Stimulated activated naive CD4-positive, alpha-beta T cell treated with Interleukin-2 at 50 U/mL for 16 hours (primary cell): ENCODE results near the gene CTAGE1.
"Not testable (repeated sequence)": the region's sequence is repeated elsewhere in the genome, so short reads cannot be mapped to it uniquely, and the experiment has no call there.

Source experiments
- DNase-seq: peaks from one replicate; lab custom pipeline; 2025; lab: John Stamatoyannopoulos, UW

CTAGE1 gene, protein sequence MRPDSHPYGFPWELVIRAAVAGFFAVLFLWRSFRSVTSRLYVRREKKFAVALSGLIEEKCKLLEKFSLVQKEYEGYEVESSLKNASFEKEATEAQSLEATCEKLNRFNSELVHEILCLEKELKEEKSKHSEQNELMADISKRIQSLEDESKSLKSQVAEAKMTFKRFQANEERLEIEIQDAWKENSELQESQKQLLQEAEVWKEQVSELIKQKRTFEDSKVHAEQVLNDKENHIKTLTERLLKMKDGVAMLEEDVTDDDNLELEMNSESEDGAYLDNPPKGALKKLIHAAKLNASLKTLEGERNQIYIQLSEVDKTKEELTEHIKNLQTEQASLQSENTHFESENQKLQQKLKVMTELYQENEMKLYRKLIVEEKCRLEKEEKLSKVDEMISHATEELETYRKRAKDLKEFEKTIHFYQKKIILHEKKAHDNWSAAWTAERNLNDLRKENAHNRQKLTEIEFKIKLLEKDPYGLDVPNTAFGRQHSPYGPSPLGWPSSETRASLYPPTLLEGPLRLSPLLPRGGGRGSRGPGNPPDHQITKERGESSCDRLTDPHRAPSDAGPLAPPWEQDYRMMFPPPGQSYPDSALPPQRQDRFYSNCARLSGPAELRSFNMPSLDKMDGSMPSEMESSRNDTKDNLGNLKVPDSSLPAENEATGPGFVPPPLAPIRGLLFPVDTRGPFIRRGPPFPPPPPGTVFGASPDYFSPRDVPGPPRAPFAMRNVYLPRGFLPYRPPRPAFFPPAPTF

GRCh38 chr18:22417496-22418188 is at the start of gene CTAGE1:
Gene CTAGE1 (minus strand): TSS chr18:22417915. CDS start chr18:22417811, 104 bp downstream.
- DNase-seq, result no peak

- DNase-seq, result no peak
Observed at GRCh38 chr18:22466608-22467395, 49.1 kb upstream of the CTAGE1 start.

GRCh38 chr18:22465859-22466457 is 48.2 kb upstream of the CTAGE1 start:
- DNase-seq, result no peak

DNA sequence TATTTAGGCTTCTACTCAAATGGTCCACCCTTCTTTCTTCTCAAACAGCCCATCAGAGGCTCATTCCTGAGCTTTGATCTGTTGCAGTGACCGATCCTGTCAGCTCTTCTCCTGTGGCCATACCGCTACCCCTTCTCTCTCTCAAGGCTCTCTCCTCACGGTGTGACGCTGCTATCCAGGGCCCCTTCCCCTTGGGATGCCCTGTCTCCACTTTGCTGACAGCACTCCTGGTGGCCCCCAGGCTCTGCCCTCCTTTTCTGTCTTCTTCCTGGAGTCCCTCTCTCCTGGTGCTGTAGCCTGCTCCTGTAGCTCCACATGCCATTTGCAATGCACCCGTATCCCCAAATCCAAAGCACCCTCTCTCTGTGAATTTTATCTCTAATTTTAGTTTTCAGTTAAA is 45.4 kb upstream of the CTAGE1 start:
- DNase-seq, result no peak

GRCh38 chr18:22459491-22459890 is 41.8 kb upstream of the CTAGE1 start:
- DNase-seq, result no peak

DNA sequence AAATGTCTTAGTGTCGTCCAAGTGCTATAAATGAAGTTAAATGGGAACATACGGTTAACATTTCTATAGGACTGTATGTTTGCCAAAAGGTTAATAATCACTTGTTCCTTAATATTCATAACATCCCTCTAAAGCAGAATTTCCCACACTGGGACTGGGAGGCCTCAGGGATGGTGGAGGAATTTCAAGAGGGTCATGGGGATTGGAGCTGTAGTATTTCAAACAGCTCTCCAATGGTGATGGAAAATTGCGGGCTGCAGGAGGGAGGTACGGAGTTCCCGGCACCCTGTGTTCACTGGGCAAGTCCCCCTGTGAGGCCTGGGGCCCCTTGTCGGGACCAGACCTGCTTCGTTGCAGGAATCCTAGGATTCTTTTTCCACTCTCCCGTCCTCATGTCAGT is 39.8 kb upstream of the CTAGE1 start:
- no peak for DNase-seq

DNA sequence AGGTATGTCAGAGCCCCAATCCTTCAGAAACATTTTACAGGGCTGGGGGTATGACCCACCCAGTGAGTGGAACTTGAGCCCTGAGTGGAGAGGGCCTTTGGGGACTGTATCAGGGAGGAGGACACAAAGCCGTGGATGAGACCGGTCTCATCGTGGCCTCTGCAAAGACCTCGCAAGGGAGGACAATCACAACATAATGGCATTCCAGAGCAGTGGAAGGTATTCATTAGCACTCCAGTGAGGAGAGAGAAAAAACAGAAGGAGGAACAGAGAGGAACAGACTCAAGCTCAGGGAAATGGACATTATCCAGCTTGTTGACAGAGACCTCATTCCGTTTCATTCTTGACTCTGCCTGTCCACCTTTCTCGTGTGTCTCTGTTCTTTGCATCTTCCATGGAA is 38.8 kb upstream of the CTAGE1 start:
- DNase-seq, result no peak

DNA sequence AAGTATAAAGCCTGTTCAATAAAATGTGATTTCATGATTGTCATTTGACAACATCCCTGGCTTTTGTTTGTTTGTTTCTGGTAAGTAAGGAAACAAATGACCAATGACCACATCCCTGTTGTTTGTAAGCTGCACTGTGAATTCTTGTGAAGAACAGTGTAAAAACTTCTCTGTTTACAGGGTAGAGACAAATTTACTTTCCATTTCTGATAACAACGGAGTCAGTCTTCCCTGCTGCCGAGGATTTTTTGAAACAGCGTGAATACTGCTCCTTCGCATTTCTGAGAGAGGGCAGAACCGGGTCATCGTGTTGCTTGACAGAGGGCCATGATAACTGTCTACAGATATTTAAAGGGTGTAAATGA is 38.4 kb upstream of the CTAGE1 start:
- no peak for DNase-seq

- DNase-seq, result no peak
Observed at GRCh38 chr18:22455425-22456115, 37.9 kb upstream of the CTAGE1 start.

GRCh38 chr18:22453315-22453714 is 35.6 kb upstream of the CTAGE1 start:
- DNase-seq, result no peak

DNA sequence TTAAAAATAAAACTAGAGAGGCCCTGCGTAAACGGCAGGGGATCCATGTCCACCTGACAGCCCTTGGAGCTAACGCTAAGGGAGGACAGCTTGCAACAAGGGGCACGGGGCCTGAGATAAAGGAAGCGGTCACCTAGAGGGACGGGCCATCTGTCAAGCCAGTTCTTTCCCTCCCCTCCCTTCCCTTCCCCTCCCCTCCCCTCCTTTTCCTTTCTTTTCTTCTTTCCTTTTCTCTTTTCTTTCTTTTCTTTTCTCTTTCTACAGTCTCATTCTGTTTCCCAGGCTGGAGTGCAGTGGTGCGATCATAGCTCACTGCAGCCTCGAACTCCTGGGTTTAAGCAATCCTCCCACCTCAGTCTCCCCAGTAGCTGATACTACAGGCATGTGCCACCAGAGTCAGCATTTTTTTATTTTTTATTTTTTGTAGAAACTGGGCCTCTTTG is 34.5 kb upstream of the CTAGE1 start:
- no peak for DNase-seq

- no peak for DNase-seq
Observed at GRCh38 chr18:22451796-22452195, 34.1 kb upstream of the CTAGE1 start.

- not testable (repeated sequence) for DNase-seq
Observed at GRCh38 chr18:22450766-22451165, 33.1 kb upstream of the CTAGE1 start.

DNA sequence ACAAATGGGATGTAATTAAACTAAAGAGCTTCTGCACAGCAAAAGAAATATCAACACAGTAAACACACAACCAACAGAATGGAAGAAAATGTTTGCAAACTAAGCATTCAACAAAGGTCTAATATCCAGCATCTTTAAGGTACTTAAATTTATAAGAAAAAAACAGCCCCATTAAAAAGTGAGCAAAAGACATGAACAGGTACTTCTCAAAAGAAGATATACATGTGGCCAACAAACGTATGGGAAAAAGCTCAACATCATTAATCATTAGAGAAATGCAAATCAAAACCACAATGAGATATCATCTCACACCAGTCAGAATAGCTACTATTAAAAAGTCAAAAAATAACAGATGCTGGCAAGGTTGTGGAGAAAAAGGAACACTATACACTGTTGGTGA is 32.6 kb upstream of the CTAGE1 start:
- not testable (repeated sequence) for DNase-seq

GRCh38 chr18:22449753-22450152 is 32.0 kb upstream of the CTAGE1 start:
- not testable (repeated sequence) for DNase-seq

DNA sequence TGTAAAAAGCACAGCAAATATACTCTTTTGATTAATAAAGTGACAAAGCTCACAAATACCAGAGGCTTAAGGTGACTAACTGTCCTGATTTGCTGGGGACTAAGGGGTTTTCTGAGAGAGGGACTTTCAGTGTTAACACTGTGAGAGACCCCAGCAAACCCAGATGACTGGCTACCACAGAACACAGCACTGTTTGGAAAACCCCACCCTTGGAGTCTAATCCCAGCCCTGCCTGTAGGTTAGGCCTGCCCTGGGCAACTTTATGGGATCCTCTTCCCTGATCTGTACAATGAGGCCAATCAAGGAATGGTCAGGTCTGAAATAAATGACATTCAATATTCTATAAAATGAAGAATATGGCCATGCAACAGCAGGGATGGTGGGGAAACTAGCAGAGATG is 30.5 kb upstream of the CTAGE1 start:
- DNase-seq, result no peak

GRCh38 chr18:22447792-22448191 is 30.1 kb upstream of the CTAGE1 start:
- DNase-seq, result no peak

DNA sequence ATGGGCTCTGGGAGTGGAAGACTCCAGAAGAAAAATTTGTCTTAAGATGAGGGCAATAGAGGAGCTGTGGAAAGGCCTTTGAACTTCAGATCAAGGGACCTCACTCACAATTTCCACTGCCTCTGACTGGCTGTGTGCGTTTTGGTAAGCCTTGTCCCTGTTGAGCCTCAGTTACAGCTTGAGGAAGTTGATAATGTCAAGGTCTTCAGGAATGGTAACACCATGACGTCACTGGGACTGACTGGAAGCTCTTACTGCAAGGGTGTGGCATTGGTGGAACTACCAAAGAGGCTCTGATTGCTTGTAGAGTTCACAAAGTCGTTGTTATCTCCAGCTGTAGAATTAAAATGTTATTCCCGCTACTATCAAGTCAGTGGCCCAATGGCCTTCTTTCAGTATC is 29.2 kb upstream of the CTAGE1 start:
- DNase-seq, result no peak

- no peak for DNase-seq
Observed at GRCh38 chr18:22446325-22446724, 28.6 kb upstream of the CTAGE1 start.

GRCh38 chr18:22441638-22442037 is 23.9 kb upstream of the CTAGE1 start:
- no peak for DNase-seq

DNA sequence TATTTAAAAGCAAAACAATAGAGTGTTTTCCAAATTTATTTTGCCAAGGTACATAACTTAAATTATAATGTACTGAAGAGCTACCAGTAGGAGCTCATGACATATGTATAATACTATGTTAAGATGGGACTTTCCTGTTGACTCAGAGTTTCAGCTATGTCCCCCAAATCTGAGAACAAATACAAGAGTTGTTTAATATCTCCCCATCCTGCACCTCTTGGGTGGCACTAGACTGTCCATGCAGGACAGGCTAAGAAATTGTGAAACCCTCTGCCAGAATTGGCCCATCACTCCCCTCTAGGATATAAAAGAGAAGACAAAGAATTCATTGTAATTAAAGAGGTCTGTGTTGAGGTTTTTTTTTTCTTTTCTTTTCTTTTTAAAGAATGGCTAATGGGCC is 21.7 kb upstream of the CTAGE1 start:
- DNase-seq, result no peak
